Measurements from ENCODE around the gene ARHGAP23. TPM values are rescaled to one million over a fixed set of nuclear protein-coding genes. Genes with fewer than 3 reads are reported as not detected.
A peak's percentile ranks its signal among the peaks of the same experiment; 100 is the strongest.

Gene ARHGAP23
- total RNA-seq, 2 donors from 2014 or later = 27.3 to 204 TPM

GRCh38 chr17:38420518-38420917, 7.7 kb upstream of the ARHGAP23 start:
- 77% methylated on average over 6 of the region's 6 CpGs for WGBS
- intact Hi-C loops (cut with DNase I) = loop anchor here (5.0 kb wide), 1 partner anchor 62 kb away; no protein-coding TSS in a partner anchor
- no peak for DNase-seq (ENCODE audit: low spot score)

GRCh38 chr17:38421171-38421841, 7.0 kb upstream of the ARHGAP23 start:
- no peaks in the 10 kb centered on the region for H3K27me3 ChIP-seq (replicated peaks; ENCODE audit: insufficient read depth)
- no peak for TF ChIP-seq POLR2A (IDR thresholded peaks at IDR 0.05)
- no peak for TF ChIP-seq CTCF (IDR thresholded peaks at IDR 0.05)
- peak; percentile 30 for TF ChIP-seq POLR2AphosphoS5 (IDR thresholded peaks at IDR 0.05)
- intact Hi-C loops (cut with DNase I) = loop anchor here (5.0 kb wide), 1 partner anchor 61 kb away; no protein-coding TSS in a partner anchor
- H3K4me1 ChIP-seq (replicated peaks) = no peaks in the 10 kb centered on the region
- H3K36me3 ChIP-seq = no peaks in the 10 kb centered on the region
- 12% methylated on average over 14 of the region's 14 CpGs for whole genome bisulfite sequencing
- H3K9me3 ChIP-seq = no peaks in the 10 kb centered on the region
- no peak overlapping the region for H3K4me3 ChIP-seq
- H3K27ac ChIP-seq = peak overlapping the region in 1 of 2 donors; percentile 22
- DNase-seq (ENCODE audit: low spot score) = no peak

More at GRCh38 chr17:38420518-38420917, 7.7 kb upstream of the ARHGAP23 start:
- no peak overlapping the region for H3K27ac ChIP-seq
- TF ChIP-seq POLR2A (IDR thresholded peaks at IDR 0.05) (no peak), POLR2AphosphoS5 (IDR thresholded peaks at IDR 0.05) (no peak), CTCF (IDR thresholded peaks at IDR 0.05) (no peak)
- H3K27me3 ChIP-seq (replicated peaks; ENCODE audit: insufficient read depth) = no peaks in the 10 kb centered on the region
- no peaks in the 10 kb centered on the region for H3K9me3 ChIP-seq
- no peak overlapping the region for H3K4me3 ChIP-seq
- H3K36me3 ChIP-seq = no peaks in the 10 kb centered on the region
- H3K4me1 ChIP-seq (replicated peaks) = no peaks in the 10 kb centered on the region

GRCh38 chr17:38421871-38422827, 6.1 kb upstream of the ARHGAP23 start:
- Histone ChIP-seq H3K36me3 (no peaks in the 10 kb centered on the region), H3K27ac (peak overlapping the region in 1 of 2 donors; percentile 22), H3K4me3 (no peak overlapping the region), H3K9me3 (no peaks in the 10 kb centered on the region), H3K27me3 (replicated peaks; ENCODE audit: insufficient read depth) (no peaks in the 10 kb centered on the region), H3K4me1 (replicated peaks) (no peaks in the 10 kb centered on the region)
- DNase-seq (ENCODE audit: low spot score) = no peak
- WGBS = 63% methylated on average over 17 of the region's 17 CpGs
- TF ChIP-seq POLR2AphosphoS5 (IDR thresholded peaks at IDR 0.05) = no peak
- intact Hi-C loops (cut with DNase I) = loop anchor here (5.0 kb wide), 1 partner anchor 60 kb away; no protein-coding TSS in a partner anchor

GRCh38 chr17:38424297-38424972, 3.8 kb upstream of the ARHGAP23 start:
- no peaks in the 10 kb centered on the region for H3K27me3 ChIP-seq (replicated peaks; ENCODE audit: insufficient read depth)
- H3K4me1 ChIP-seq (replicated peaks) = peaks cover 4% of the 10 kb centered on the region
- H3K9me3 ChIP-seq = no peaks in the 10 kb centered on the region
- intact Hi-C loops (cut with DNase I) = loop anchor here (5.0 kb wide), 1 partner anchor 58 kb away; no protein-coding TSS in a partner anchor
- 62% methylated on average over 6 of the region's 6 CpGs for WGBS
- no peaks in the 10 kb centered on the region for H3K36me3 ChIP-seq
- no peak for TF ChIP-seq CTCF (IDR thresholded peaks at IDR 0.05)
- TF ChIP-seq POLR2A (IDR thresholded peaks at IDR 0.05) = no peak
- no peak for TF ChIP-seq POLR2AphosphoS5 (IDR thresholded peaks at IDR 0.05)
- no peak for DNase-seq (ENCODE audit: low spot score)
- no peak overlapping the region for H3K4me3 ChIP-seq
- no peak overlapping the region for H3K27ac ChIP-seq

- TF ChIP-seq POLR2AphosphoS5 (IDR thresholded peaks at IDR 0.05) (no peak), CTCF (IDR thresholded peaks at IDR 0.05) (no peak), POLR2A (IDR thresholded peaks at IDR 0.05) (no peak)
- DNase-seq (ENCODE audit: low spot score) = no peak
- Histone ChIP-seq H3K9me3 (no peaks in the 10 kb centered on the region), H3K4me3 (no peak overlapping the region), H3K27me3 (replicated peaks; ENCODE audit: insufficient read depth) (no peaks in the 10 kb centered on the region), H3K36me3 (no peaks in the 10 kb centered on the region), H3K27ac (no peak overlapping the region), H3K4me1 (replicated peaks) (peaks cover 4% of the 10 kb centered on the region)
- WGBS = 60% methylated on average over 13 of the region's 13 CpGs
- intact Hi-C loops (cut with DNase I) = no loop called here
These were observed 3.2 kb upstream of the ARHGAP23 start for GRCh38 chr17:38425031-38425430.

Measured in prostate gland (tissue), 2 donors.